ENCODE data around the gene PRRG3.

PRRG3 gene

GRCh38 chrX:151712253-151712652 lies 17.0 kb downstream of the PRRG3 start:
- Histone ChIP-seq H3K27me3 (ENCODE audit: insufficient read depth, low read depth) (no peaks in the 10 kb centered on the region), H3K9ac (no peak overlapping the region), H3K4me2 (no peak overlapping the region), H4K20me1 (ENCODE audit: insufficient read depth) (no peaks in the 10 kb centered on the region), H3K4me3 (IDR thresholded peaks at IDR 0.05; ENCODE audit: insufficient read depth, low read depth, low read length) (no peak overlapping the region), H3K27ac (no peak overlapping the region), H2AFZ (ENCODE audit: low read depth) (no peak overlapping the region), H3K4me1 (ENCODE audit: low read depth, poor library complexity, severe bottlenecking) (no peaks in the 10 kb centered on the region), H3K79me2 (ENCODE audit: insufficient read depth, low read depth) (no peaks in the 10 kb centered on the region), H3K36me3 (ENCODE audit: insufficient read depth) (no peaks in the 10 kb centered on the region)
- TF ChIP-seq, protein P1, sequence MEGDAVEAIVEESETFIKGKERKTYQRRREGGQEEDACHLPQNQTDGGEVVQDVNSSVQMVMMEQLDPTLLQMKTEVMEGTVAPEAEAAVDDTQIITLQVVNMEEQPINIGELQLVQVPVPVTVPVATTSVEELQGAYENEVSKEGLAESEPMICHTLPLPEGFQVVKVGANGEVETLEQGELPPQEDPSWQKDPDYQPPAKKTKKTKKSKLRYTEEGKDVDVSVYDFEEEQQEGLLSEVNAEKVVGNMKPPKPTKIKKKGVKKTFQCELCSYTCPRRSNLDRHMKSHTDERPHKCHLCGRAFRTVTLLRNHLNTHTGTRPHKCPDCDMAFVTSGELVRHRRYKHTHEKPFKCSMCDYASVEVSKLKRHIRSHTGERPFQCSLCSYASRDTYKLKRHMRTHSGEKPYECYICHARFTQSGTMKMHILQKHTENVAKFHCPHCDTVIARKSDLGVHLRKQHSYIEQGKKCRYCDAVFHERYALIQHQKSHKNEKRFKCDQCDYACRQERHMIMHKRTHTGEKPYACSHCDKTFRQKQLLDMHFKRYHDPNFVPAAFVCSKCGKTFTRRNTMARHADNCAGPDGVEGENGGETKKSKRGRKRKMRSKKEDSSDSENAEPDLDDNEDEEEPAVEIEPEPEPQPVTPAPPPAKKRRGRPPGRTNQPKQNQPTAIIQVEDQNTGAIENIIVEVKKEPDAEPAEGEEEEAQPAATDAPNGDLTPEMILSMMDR (conservative IDR thresholded peaks at IDR 0.05; ENCODE audit: low read depth, low read length) = no peak

- Histone ChIP-seq H2AFZ (ENCODE audit: low read depth) (no peak overlapping the region), H3K36me3 (ENCODE audit: insufficient read depth) (no peaks in the 10 kb centered on the region), H3K4me3 (IDR thresholded peaks at IDR 0.05; ENCODE audit: insufficient read depth, low read depth, low read length) (no peak overlapping the region), H3K4me1 (ENCODE audit: low read depth, poor library complexity, severe bottlenecking) (no peaks in the 10 kb centered on the region), H3K9ac (no peak overlapping the region), H3K79me2 (ENCODE audit: insufficient read depth, low read depth) (no peaks in the 10 kb centered on the region), H3K4me2 (no peak overlapping the region), H3K27ac (no peak overlapping the region), H4K20me1 (ENCODE audit: insufficient read depth) (no peaks in the 10 kb centered on the region), H3K27me3 (ENCODE audit: insufficient read depth, low read depth) (no peaks in the 10 kb centered on the region)
- TF ChIP-seq, protein P1 (conservative IDR thresholded peaks at IDR 0.05; ENCODE audit: low read depth, low read length) = peak; percentile 56
Measured at GRCh38 chrX:151713849-151714248, 18.6 kb downstream of the PRRG3 start.

GRCh38 chrX:151714362-151714761 lies 19.1 kb downstream of the PRRG3 start:
- TF ChIP-seq, protein P1 (conservative IDR thresholded peaks at IDR 0.05; ENCODE audit: low read depth, low read length) = no peak
- H3K4me1 ChIP-seq (ENCODE audit: low read depth, poor library complexity, severe bottlenecking) = no peaks in the 10 kb centered on the region
- no peaks in the 10 kb centered on the region for H3K36me3 ChIP-seq (ENCODE audit: insufficient read depth)
- H3K79me2 ChIP-seq (ENCODE audit: insufficient read depth, low read depth) = no peaks in the 10 kb centered on the region
- H3K4me3 ChIP-seq (IDR thresholded peaks at IDR 0.05; ENCODE audit: insufficient read depth, low read depth, low read length) = no peak overlapping the region
- no peak overlapping the region for H3K27ac ChIP-seq
- no peak overlapping the region for H3K4me2 ChIP-seq
- H3K27me3 ChIP-seq (ENCODE audit: insufficient read depth, low read depth) = no peaks in the 10 kb centered on the region
- H4K20me1 ChIP-seq (ENCODE audit: insufficient read depth) = no peaks in the 10 kb centered on the region
- H3K9ac ChIP-seq = no peak overlapping the region
- no peak overlapping the region for H2AFZ ChIP-seq (ENCODE audit: low read depth)

DNA sequence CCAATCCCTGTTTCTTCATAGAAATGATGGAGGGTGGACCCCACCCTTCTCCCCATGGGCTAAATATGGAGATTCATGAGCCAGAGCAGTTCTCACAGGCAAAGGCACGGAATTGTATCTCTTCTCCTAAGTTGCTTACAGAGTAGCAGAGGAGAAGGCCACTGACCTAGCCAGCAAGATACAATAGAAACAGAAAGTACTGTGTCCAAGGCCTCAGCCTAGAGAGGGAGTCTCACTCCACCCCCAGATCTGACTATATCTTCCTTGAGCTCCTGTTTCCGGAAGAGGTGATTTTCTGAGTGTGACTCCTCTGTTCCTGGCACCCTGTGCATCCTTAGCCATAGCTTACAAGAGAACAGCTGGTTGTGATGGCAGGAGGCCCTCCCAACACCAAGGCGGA lies 20.5 kb downstream of the PRRG3 start, which contains the start of gene FATE1:
Gene FATE1, plus strand, starts transcription at position 284 of the 400 bp plus-strand sequence. Its CDS starts 85 bp downstream, at position 369.
- Histone ChIP-seq H3K4me1 (ENCODE audit: low read depth, poor library complexity, severe bottlenecking) (no peaks in the 10 kb centered on the region), H3K4me3 (IDR thresholded peaks at IDR 0.05; ENCODE audit: insufficient read depth, low read depth, low read length) (no peak within 1 kb of the TSS), H3K27me3 (ENCODE audit: insufficient read depth, low read depth) (no peaks in the 10 kb centered on the region), H2AFZ (ENCODE audit: low read depth) (no peak within 1 kb of the TSS), H3K9ac (no peak within 1 kb of the TSS), H4K20me1 (ENCODE audit: insufficient read depth) (no peaks in the 10 kb centered on the region), H3K36me3 (ENCODE audit: insufficient read depth) (no peaks in the 10 kb centered on the region), H3K79me2 (ENCODE audit: insufficient read depth, low read depth) (no peaks in the 10 kb centered on the region), H3K4me2 (no peak within 1 kb of the TSS), H3K27ac (no peak within 1 kb of the TSS)
- TF ChIP-seq, protein P1 (conservative IDR thresholded peaks at IDR 0.05; ENCODE audit: low read depth, low read length) = no peak
